ENCODE results near the gene ARPC1A. TPM values are rescaled to one million over a fixed set of nuclear protein-coding genes. Genes with fewer than 3 reads are reported as not detected.
"Not testable (repeated sequence)": the region's sequence is repeated elsewhere in the genome, so short reads cannot be mapped to it uniquely, and the experiment has no call there.

The ARPC1A gene
- total RNA-seq, 1 donor from 2014 or later, result 198 TPM

GRCh38 chr7:99320371-99320770 lies 5.3 kb upstream of the ARPC1A start:
- FAIRE-seq, result no peak
- no peak overlapping the region for H3K4me3 Mint-ChIP-seq (ENCODE audit: unreplicated experiment)
- Histone ChIP-seq H3K4me1 (ENCODE audit: insufficient read depth, low read length) (no peaks in the 10 kb centered on the region), H3K4me3 (ENCODE audit: insufficient read depth, low read depth, low read length) (no peak overlapping the region), H3K27ac (ENCODE audit: low read depth, low read length) (no peak overlapping the region), H3K79me2 (ENCODE audit: insufficient read depth, low read length) (peaks cover 4% of the 10 kb centered on the region), H3K9me3 (ENCODE audit: insufficient read depth, low read depth, low read length) (no peaks in the 10 kb centered on the region), H4K20me1 (ENCODE audit: insufficient read depth, low read length) (no peaks in the 10 kb centered on the region), H3K4me2 (ENCODE audit: low read length) (no peak overlapping the region), H3K9ac (ENCODE audit: low read length) (no peak overlapping the region), H3K36me3 (ENCODE audit: insufficient read depth, low read length) (no peaks in the 10 kb centered on the region), H3K27me3 (ENCODE audit: insufficient read depth, low read length) (no peaks in the 10 kb centered on the region), H2AFZ (ENCODE audit: low read depth, low read length) (no peak overlapping the region)
- peaks cover 2% of the 10 kb centered on the region for H3K36me3 Mint-ChIP-seq (ENCODE audit: low read depth, unreplicated experiment)
- no peak overlapping the region for H3K27ac Mint-ChIP-seq (ENCODE audit: unreplicated experiment)
- H3K9me3 Mint-ChIP-seq (ENCODE audit: unreplicated experiment), result no peaks in the 10 kb centered on the region
- no peaks in the 10 kb centered on the region for H3K4me1 Mint-ChIP-seq (ENCODE audit: low read depth, unreplicated experiment)
- no peak for TF ChIP-seq CTCF (IDR thresholded peaks at IDR 0.05; ENCODE audit: insufficient read depth, low read depth, low read length)
- TF ChIP-seq EZH2 (IDR thresholded peaks at IDR 0.05; ENCODE audit: insufficient read depth, low read length), result no peak
- no peak for DNase-seq (ENCODE audit: low read depth)
- peaks cover 2% of the 10 kb centered on the region for H3K27me3 Mint-ChIP-seq (ENCODE audit: low read depth, unreplicated experiment)

GRCh38 chr7:99322659-99323058 lies 3.0 kb upstream of the ARPC1A start:
- not testable (repeated sequence) for DNase-seq (ENCODE audit: low read depth); H3K4me1 ChIP-seq (ENCODE audit: insufficient read depth, low read length); H3K27me3 ChIP-seq (ENCODE audit: insufficient read depth, low read length); H3K27me3 Mint-ChIP-seq (ENCODE audit: low read depth, unreplicated experiment); H3K4me3 Mint-ChIP-seq (ENCODE audit: unreplicated experiment); H3K4me2 ChIP-seq (ENCODE audit: low read length); H3K9me3 ChIP-seq (ENCODE audit: insufficient read depth, low read depth, low read length); H3K36me3 ChIP-seq (ENCODE audit: insufficient read depth, low read length); H3K9me3 Mint-ChIP-seq (ENCODE audit: unreplicated experiment); H3K27ac Mint-ChIP-seq (ENCODE audit: unreplicated experiment); H3K27ac ChIP-seq (ENCODE audit: low read depth, low read length); H2AFZ ChIP-seq (ENCODE audit: low read depth, low read length); H3K4me1 Mint-ChIP-seq (ENCODE audit: low read depth, unreplicated experiment); H3K36me3 Mint-ChIP-seq (ENCODE audit: low read depth, unreplicated experiment); H3K4me3 ChIP-seq (ENCODE audit: insufficient read depth, low read depth, low read length); FAIRE-seq; H3K9ac ChIP-seq (ENCODE audit: low read length)
- peaks cover 27% of the 10 kb centered on the region for H3K79me2 ChIP-seq (ENCODE audit: insufficient read depth, low read length)
- H4K20me1 ChIP-seq (ENCODE audit: insufficient read depth, low read length), result peaks cover 16% of the 10 kb centered on the region

- H3K27me3 ChIP-seq (ENCODE audit: insufficient read depth, low read length), result no peaks in the 10 kb centered on the region
- no peak for TF ChIP-seq EZH2 (IDR thresholded peaks at IDR 0.05; ENCODE audit: insufficient read depth, low read length)
- DNase-seq (ENCODE audit: low read depth), result no peak
- Mint-ChIP-seq H3K4me1 (ENCODE audit: low read depth, unreplicated experiment) (peaks cover 15% of the 10 kb centered on the region), H3K4me3 (ENCODE audit: unreplicated experiment) (peak overlapping the region; percentile 89), H3K27ac (ENCODE audit: unreplicated experiment) (peak overlapping the region; percentile 72), H3K27me3 (ENCODE audit: low read depth, unreplicated experiment) (peaks cover 2% of the 10 kb centered on the region), H3K36me3 (ENCODE audit: low read depth, unreplicated experiment) (peaks cover 4% of the 10 kb centered on the region), H3K9me3 (ENCODE audit: unreplicated experiment) (no peaks in the 10 kb centered on the region)
- H3K4me1 ChIP-seq (ENCODE audit: insufficient read depth, low read length), result peaks cover 12% of the 10 kb centered on the region
- peaks cover 31% of the 10 kb centered on the region for H4K20me1 ChIP-seq (ENCODE audit: insufficient read depth, low read length)
- H3K4me3 ChIP-seq (ENCODE audit: insufficient read depth, low read depth, low read length), result no peak overlapping the region
- peak overlapping the region; percentile 99 for H3K4me2 ChIP-seq (ENCODE audit: low read length)
- no peak overlapping the region for H3K27ac ChIP-seq (ENCODE audit: low read depth, low read length)
- peaks cover 5% of the 10 kb centered on the region for H3K36me3 ChIP-seq (ENCODE audit: insufficient read depth, low read length)
- no peak overlapping the region for H3K9ac ChIP-seq (ENCODE audit: low read length)
- H3K9me3 ChIP-seq (ENCODE audit: insufficient read depth, low read depth, low read length), result no peaks in the 10 kb centered on the region
- peaks cover 45% of the 10 kb centered on the region for H3K79me2 ChIP-seq (ENCODE audit: insufficient read depth, low read length)
- FAIRE-seq, result no peak
- no peak overlapping the region for H2AFZ ChIP-seq (ENCODE audit: low read depth, low read length)
These were observed 1.1 kb upstream of the ARPC1A start for GRCh38 chr7:99324559-99324958.
